ENCODE results near the gene LPP. TPM values are rescaled to one million over a fixed set of nuclear protein-coding genes. Genes with fewer than 3 reads are reported as not detected.
A peak's percentile ranks its signal among the peaks of the same experiment; 100 is the strongest.

Gene LPP
- total and polyA plus RNA-seq, 2 of the 4 experiments (the other 2 are of a cell fraction) = 16.0 to 130 TPM

- H3K79me1 ChIP-seq (ENCODE audit: low read depth in 1 of 2, low read length in 2 of 2) = peaks cover 44 to 85% of the 10 kb centered on the region in 2 experiments
- no peak overlapping the region for H3K23ac ChIP-seq (ENCODE audit: low read depth, low read length)
- no peak overlapping the region for H2AK9ac ChIP-seq (replicated peaks; ENCODE audit: low read depth, low read length, poor library complexity)
- peaks cover 22% of the 10 kb centered on the region for H3K4me1 ChIP-seq (ENCODE audit: control insufficient read depth, insufficient read depth, low read length)
- no peaks in the 10 kb centered on the region for H3K27me3 ChIP-seq (ENCODE audit: control insufficient read depth, insufficient read depth, low read length)
- H3K4me3 ChIP-seq (ENCODE audit: insufficient read depth, low read depth, low read length) = no peak overlapping the region
- intact Hi-C loops (cut with micrococcal nuclease) (no loop called here), dilution Hi-C loops (cut with HindIII; ENCODE audit: low sequenced_read_pairs, unreplicated experiment) (no loop called here), in situ Hi-C loops (cut with MboI; ENCODE audit: low sequenced_read_pairs) (no loop called here)
- no peak overlapping the region for H3K4ac ChIP-seq (ENCODE audit: low read depth, low read length)
- no peak overlapping the region for H2BK20ac ChIP-seq (ENCODE audit: low read depth, low read length)
- no peak overlapping the region for H3K18ac ChIP-seq (ENCODE audit: low read depth, low read length)
- no peak overlapping the region for H2BK120ac ChIP-seq (ENCODE audit: low read depth, low read length)
- H3K56ac ChIP-seq (ENCODE audit: extremely low read depth, insufficient read depth, low read length) = no peak overlapping the region
- no peak overlapping the region for H3K27ac ChIP-seq (ENCODE audit: insufficient read depth, low read length)
- peaks cover 75% of the 10 kb centered on the region for H4K20me1 ChIP-seq (ENCODE audit: insufficient read depth, low read length)
- no peak overlapping the region for H2BK5ac ChIP-seq (ENCODE audit: low read depth, low read length, poor library complexity, severe bottlenecking)
- POLR2A ChIA-PET (ENCODE audit: unreplicated experiment) = no interaction called here
- DNase-seq (no peak), ATAC-seq (ENCODE audit: low read depth) (no peak)
- WGBS, 2 experiments (ENCODE audit: extremely low coverage in 2 of 2, insufficient read length in 1 of 2) = no CpG with 5 or more reads among the region's 2 CpGs
- 0 out of 2 replicates have a peak overlapping the region, but pooled peaks have one; percentile 13 for H3K14ac ChIP-seq (replicated peaks; ENCODE audit: low read depth, low read length)
- H4K5ac ChIP-seq (ENCODE audit: low read depth, low read length) = no peak overlapping the region
- peaks cover 45% of the 10 kb centered on the region for H3K9me1 ChIP-seq (ENCODE audit: insufficient read depth, low read length)
- no TSS peak for BruUV-seq (replicated peaks)
- H2AFZ ChIP-seq (replicated peaks; ENCODE audit: low read length, poor library complexity) = no peak overlapping the region
- no peak overlapping the region for H2BK15ac ChIP-seq (ENCODE audit: low read depth, low read length)
- H3K9me3 ChIP-seq (ENCODE audit: control insufficient read depth, insufficient read depth, low read length) = no peaks in the 10 kb centered on the region
- H3K36me3 ChIP-seq (ENCODE audit: control insufficient read depth, insufficient read depth, low read length) = peaks cover 10% of the 10 kb centered on the region
- CTCF ChIA-PET = no interaction called here
- no peak overlapping the region for H4K91ac ChIP-seq (ENCODE audit: insufficient read depth, low read depth, low read length)
- no peak overlapping the region for H3K4me2 ChIP-seq (ENCODE audit: low read depth, low read length)
- no peak overlapping the region for H4K8ac ChIP-seq (ENCODE audit: low read depth in 2 of 2, low read length in 2 of 2)
- H3K9ac ChIP-seq (ENCODE audit: low read depth, low read length) = no peak overlapping the region
- TF ChIP-seq CEBPB (IDR thresholded peaks at IDR 0.05; ENCODE audit: low read depth, low read length) (no peak), RAD21 (IDR thresholded peaks at IDR 0.05; ENCODE audit: low read length) (no peak), RFX5 (IDR thresholded peaks at IDR 0.05; ENCODE audit: low read depth, low read length) (no peak)
- H2AK5ac ChIP-seq (ENCODE audit: low read depth, low read length) = no peak overlapping the region
These were observed 46.5 kb downstream of the LPP start for GRCh38 chr3:188200481-188200880.
